Measurements from ENCODE around the gene S100A10.

Gene S100A10

DNA sequence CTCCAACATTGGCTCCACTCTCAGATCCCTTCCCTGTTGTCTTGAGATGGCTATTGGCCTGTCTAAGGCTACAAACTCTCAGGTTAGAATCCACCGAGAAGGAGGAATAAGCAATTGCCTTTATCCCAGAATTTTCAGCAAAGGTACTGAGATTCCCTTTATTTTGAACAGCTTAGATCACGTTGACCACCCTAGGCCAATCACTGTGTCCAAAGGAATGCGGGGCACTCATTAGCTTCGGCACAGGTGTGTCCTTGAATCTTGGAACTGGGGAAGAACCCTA is 36.2 kb upstream of the S100A10 start:
- Histone ChIP-seq H3K9me3 (ENCODE audit: control insufficient read depth in 2 of 2, low read length in 2 of 2) (no peaks in the 10 kb centered on the region), H3K27me3 (ENCODE audit: control insufficient read depth in 2 of 2, insufficient read depth in 2 of 2, low read length in 2 of 2) (no peaks in the 10 kb centered on the region), H3K9ac (ENCODE audit: low read depth in 1 of 2, low read length in 2 of 2) (no peak overlapping the region), H3K4me3 (ENCODE audit: low read length in 2 of 2) (no peak overlapping the region), H3K36me3 (ENCODE audit: control insufficient read depth in 2 of 2, insufficient read depth in 2 of 2, low read length in 2 of 2) (peaks cover 18 to 20% of the 10 kb centered on the region in 2 donors), H3K27ac (ENCODE audit: low read depth in 2 of 2, low read length in 2 of 2) (no peak overlapping the region), H3K4me1 (ENCODE audit: control insufficient read depth in 2 of 2, insufficient read depth in 2 of 2, low read length in 2 of 2) (peaks cover 9 to 12% of the 10 kb centered on the region in 2 donors)

DNA sequence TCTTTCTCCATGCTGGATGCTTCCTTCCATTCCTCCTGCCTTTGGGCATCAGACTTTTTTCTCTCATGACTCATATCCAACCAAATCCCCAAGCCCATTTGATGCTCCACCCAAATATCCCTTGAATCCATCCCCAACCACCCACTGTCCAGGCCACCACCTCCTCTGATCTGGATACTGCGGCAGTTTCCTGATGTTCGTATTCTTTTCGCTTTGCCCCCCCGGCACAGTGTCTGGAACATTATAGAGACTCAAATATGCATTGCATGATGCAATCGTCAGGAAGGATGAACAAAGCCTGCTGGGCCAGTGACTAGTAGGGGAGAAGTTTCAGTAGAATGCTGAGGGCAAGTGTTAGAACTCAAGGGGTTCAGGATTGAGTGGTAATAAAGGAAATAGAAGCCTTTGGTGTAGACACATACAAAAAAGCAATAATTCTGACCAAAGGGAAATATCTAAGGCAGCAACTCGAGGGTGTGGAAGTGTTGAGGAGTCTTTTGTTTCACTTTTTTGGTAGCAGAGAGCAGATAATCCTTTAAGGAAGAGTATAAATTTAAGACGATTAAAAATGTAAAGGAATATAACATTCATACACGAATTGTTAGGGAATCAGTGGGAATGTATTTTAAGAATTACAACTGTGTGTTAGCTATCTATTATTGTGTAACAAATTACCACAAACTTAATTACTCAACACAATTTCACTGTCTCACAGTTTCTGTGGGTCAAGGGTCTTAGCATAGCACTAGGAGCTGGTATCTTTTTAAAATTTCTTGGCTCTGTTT is 35.7 kb upstream of the S100A10 start:
- no peak overlapping the region for H3K27ac ChIP-seq (ENCODE audit: low read depth in 2 of 2, low read length in 2 of 2)
- H3K4me3 ChIP-seq (ENCODE audit: low read length in 2 of 2): no peak overlapping the region
- H3K4me1 ChIP-seq (ENCODE audit: control insufficient read depth in 2 of 2, insufficient read depth in 2 of 2, low read length in 2 of 2): peaks cover 6% of the 10 kb centered on the region in 2 donors
- no peaks in the 10 kb centered on the region for H3K27me3 ChIP-seq (ENCODE audit: control insufficient read depth in 2 of 2, insufficient read depth in 2 of 2, low read length in 2 of 2)
- H3K9ac ChIP-seq (ENCODE audit: low read depth in 1 of 2, low read length in 2 of 2): no peak overlapping the region
- H3K36me3 ChIP-seq (ENCODE audit: control insufficient read depth in 2 of 2, insufficient read depth in 2 of 2, low read length in 2 of 2): peaks cover 18 to 20% of the 10 kb centered on the region in 2 donors
- H3K9me3 ChIP-seq (ENCODE audit: control insufficient read depth in 2 of 2, low read length in 2 of 2): no peaks in the 10 kb centered on the region

DNA sequence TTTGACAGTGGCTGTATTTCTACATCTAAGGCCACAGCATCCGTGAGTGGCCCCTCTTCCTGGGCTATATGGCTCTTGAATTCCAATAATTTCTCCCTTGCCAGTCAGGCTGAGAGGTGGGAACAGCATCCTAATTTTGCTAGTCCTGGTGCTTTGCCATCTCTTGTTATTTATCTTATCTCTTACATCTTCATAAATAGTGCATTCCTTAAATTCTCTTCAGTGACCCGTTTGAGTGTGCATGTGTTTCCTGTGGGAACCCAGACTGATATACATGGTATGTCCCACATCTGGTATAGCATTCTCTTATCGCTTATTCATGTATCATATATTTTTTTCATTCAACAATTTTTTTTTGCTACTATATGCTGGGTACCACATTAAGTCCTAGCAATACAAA is 33.2 kb upstream of the S100A10 start:
- Histone ChIP-seq H3K27me3 (ENCODE audit: control insufficient read depth in 2 of 2, insufficient read depth in 2 of 2, low read length in 2 of 2) (peaks cover 0 to 1% of the 10 kb centered on the region in 2 donors), H3K36me3 (ENCODE audit: control insufficient read depth in 2 of 2, insufficient read depth in 2 of 2, low read length in 2 of 2) (peaks cover 3 to 6% of the 10 kb centered on the region in 2 donors)

DNA sequence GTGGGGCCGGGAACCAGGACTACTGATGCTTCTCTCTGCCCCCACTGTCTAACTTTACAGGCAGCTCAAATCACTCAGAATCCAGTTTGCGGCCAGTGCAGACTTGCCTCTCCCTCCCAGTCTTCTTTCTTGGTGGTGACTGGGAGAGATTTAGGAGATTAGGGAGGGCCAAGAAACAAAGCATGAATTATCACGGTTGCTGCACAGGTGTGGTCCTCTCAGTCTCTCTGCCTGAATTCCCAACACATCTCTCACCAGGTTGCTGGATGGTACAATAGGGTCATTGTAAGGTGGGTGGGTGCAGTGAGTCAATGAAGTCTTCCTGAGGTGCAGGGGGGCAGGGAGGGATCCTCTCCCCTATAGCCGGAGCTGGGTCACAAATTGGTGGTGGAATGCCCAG is 30.6 kb upstream of the S100A10 start:
- Histone ChIP-seq H3K4me3 (ENCODE audit: low read length in 2 of 2) (no peak overlapping the region), H3K36me3 (ENCODE audit: control insufficient read depth in 2 of 2, insufficient read depth in 2 of 2, low read length in 2 of 2) (no peaks in the 10 kb centered on the region), H3K27ac (ENCODE audit: low read depth in 2 of 2, low read length in 2 of 2) (no peak overlapping the region), H3K9ac (ENCODE audit: low read depth in 1 of 2, low read length in 2 of 2) (no peak overlapping the region), H3K9me3 (ENCODE audit: control insufficient read depth in 2 of 2, low read length in 2 of 2) (no peaks in the 10 kb centered on the region), H3K4me1 (ENCODE audit: control insufficient read depth in 2 of 2, insufficient read depth in 2 of 2, low read length in 2 of 2) (no peaks in the 10 kb centered on the region), H3K27me3 (ENCODE audit: control insufficient read depth in 2 of 2, insufficient read depth in 2 of 2, low read length in 2 of 2) (peaks cover 0 to 1% of the 10 kb centered on the region in 2 donors)

More for the DNA sequence above, 33.2 kb upstream of the S100A10 start:
- no peak overlapping the region for H3K9ac ChIP-seq (ENCODE audit: low read depth in 1 of 2, low read length in 2 of 2)
- H3K27ac ChIP-seq (ENCODE audit: low read depth in 2 of 2, low read length in 2 of 2): no peak overlapping the region
- H3K9me3 ChIP-seq (ENCODE audit: control insufficient read depth in 2 of 2, low read length in 2 of 2): no peaks in the 10 kb centered on the region
- no peak overlapping the region for H3K4me3 ChIP-seq (ENCODE audit: low read length in 2 of 2)
- no peaks in the 10 kb centered on the region for H3K4me1 ChIP-seq (ENCODE audit: control insufficient read depth in 2 of 2, insufficient read depth in 2 of 2, low read length in 2 of 2)

DNA sequence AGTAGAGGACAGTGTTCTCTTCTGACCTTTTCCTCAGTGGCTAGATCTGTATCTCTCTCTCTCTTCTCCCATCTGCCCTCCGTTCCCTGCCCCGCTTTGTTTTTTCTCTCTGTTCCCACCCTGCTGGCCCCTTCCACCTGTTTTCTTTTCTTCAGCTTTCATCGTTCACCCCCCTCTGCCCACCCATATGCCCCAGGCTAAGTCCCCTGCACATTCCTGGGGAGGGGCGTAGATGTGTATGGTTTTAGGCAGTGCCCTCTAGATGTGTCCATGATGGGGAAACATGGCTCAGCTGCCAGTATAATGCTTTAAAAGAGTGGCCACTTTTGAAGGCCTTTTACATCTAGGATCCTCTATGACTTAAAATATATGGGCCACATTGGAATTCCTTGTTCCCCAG is 29.6 kb upstream of the S100A10 start:
- no peaks in the 10 kb centered on the region for H3K9me3 ChIP-seq (ENCODE audit: control insufficient read depth in 2 of 2, low read length in 2 of 2)
- no peak overlapping the region for H3K27ac ChIP-seq (ENCODE audit: low read depth in 2 of 2, low read length in 2 of 2)
- H3K4me1 ChIP-seq (ENCODE audit: control insufficient read depth in 2 of 2, insufficient read depth in 2 of 2, low read length in 2 of 2): no peaks in the 10 kb centered on the region
- peaks cover 0 to 1% of the 10 kb centered on the region in 2 donors for H3K27me3 ChIP-seq (ENCODE audit: control insufficient read depth in 2 of 2, insufficient read depth in 2 of 2, low read length in 2 of 2)
- no peak overlapping the region for H3K9ac ChIP-seq (ENCODE audit: low read depth in 1 of 2, low read length in 2 of 2)
- H3K36me3 ChIP-seq (ENCODE audit: control insufficient read depth in 2 of 2, insufficient read depth in 2 of 2, low read length in 2 of 2): no peaks in the 10 kb centered on the region
- H3K4me3 ChIP-seq (ENCODE audit: low read length in 2 of 2): no peak overlapping the region

DNA sequence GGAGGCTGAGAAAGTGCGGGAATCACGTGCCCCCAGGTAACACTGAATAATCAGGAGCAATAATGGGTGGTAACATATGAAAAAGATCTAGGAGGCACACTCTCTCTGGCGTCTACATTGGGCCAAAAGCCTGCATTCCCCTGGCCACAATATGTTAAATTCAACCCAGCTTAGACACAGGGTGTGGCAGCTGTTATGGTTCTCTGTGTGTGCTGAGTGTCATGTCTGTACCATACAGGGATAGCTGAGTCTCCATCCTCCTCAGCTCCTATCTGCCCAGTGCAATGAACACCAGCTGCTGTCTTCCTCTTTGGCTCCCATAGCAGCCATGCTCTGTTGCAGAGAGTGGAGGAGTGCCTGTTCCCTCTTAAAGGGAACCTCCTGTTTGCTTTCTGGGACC is 28.8 kb upstream of the S100A10 start:
- no peaks in the 10 kb centered on the region for H3K4me1 ChIP-seq (ENCODE audit: control insufficient read depth in 2 of 2, insufficient read depth in 2 of 2, low read length in 2 of 2)
- H3K9me3 ChIP-seq (ENCODE audit: control insufficient read depth in 2 of 2, low read length in 2 of 2): no peaks in the 10 kb centered on the region
- H3K4me3 ChIP-seq (ENCODE audit: low read length in 2 of 2): no peak overlapping the region
- H3K27me3 ChIP-seq (ENCODE audit: control insufficient read depth in 2 of 2, insufficient read depth in 2 of 2, low read length in 2 of 2): peaks cover 0 to 1% of the 10 kb centered on the region in 2 donors
- H3K9ac ChIP-seq (ENCODE audit: low read depth in 1 of 2, low read length in 2 of 2): no peak overlapping the region
- no peak overlapping the region for H3K27ac ChIP-seq (ENCODE audit: low read depth in 2 of 2, low read length in 2 of 2)
- no peaks in the 10 kb centered on the region for H3K36me3 ChIP-seq (ENCODE audit: control insufficient read depth in 2 of 2, insufficient read depth in 2 of 2, low read length in 2 of 2)

DNA sequence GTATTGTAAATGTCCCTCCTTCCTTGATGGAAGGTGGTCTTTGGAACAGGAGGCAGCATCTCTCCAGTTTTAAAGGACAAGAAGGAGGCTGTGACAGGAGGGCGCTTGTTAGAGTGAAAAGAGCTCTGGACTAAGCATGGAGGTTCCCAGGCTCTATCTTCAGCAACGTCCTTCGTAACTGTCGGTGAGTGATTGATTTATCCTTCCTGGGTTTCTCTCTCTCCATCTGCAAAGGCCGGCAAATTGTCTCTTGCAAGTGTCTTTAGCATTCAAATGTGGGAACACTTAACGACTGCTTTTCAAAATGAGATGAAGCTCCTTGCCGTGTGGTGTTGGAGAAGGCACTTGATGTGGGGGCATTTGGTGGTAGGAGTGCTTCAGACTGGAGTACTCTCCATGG is 27.9 kb upstream of the S100A10 start:
- Histone ChIP-seq H3K9ac (ENCODE audit: low read depth in 1 of 2, low read length in 2 of 2) (no peak overlapping the region), H3K4me1 (ENCODE audit: control insufficient read depth in 2 of 2, insufficient read depth in 2 of 2, low read length in 2 of 2) (no peaks in the 10 kb centered on the region), H3K27ac (ENCODE audit: low read depth in 2 of 2, low read length in 2 of 2) (no peak overlapping the region), H3K4me3 (ENCODE audit: low read length in 2 of 2) (no peak overlapping the region), H3K27me3 (ENCODE audit: control insufficient read depth in 2 of 2, insufficient read depth in 2 of 2, low read length in 2 of 2) (peaks cover 0 to 1% of the 10 kb centered on the region in 2 donors), H3K36me3 (ENCODE audit: control insufficient read depth in 2 of 2, insufficient read depth in 2 of 2, low read length in 2 of 2) (no peaks in the 10 kb centered on the region), H3K9me3 (ENCODE audit: control insufficient read depth in 2 of 2, low read length in 2 of 2) (no peaks in the 10 kb centered on the region)

DNA sequence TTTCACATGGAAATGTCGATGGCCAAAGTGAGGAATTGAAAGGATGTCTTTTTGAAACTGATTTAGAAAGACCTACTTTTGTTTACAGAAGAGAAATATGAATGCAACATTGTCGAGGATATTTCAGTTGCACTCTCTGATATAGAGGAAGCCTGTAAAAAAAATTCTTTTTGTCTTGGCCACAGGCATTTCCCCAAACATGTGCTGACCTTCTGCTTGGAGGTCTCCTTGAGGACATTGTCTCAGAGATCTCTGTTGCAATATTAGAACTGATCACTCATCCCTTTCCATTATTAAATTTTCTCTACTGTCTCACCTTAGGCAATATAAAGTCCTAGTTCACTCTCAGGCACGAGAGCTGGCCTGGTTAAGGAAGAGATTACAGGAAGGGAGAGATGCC is 27.2 kb upstream of the S100A10 start:
- Histone ChIP-seq H3K4me1 (ENCODE audit: control insufficient read depth in 2 of 2, insufficient read depth in 2 of 2, low read length in 2 of 2) (no peaks in the 10 kb centered on the region), H3K4me3 (ENCODE audit: low read length in 2 of 2) (no peak overlapping the region), H3K9me3 (ENCODE audit: control insufficient read depth in 2 of 2, low read length in 2 of 2) (no peaks in the 10 kb centered on the region), H3K36me3 (ENCODE audit: control insufficient read depth in 2 of 2, insufficient read depth in 2 of 2, low read length in 2 of 2) (no peaks in the 10 kb centered on the region), H3K27me3 (ENCODE audit: control insufficient read depth in 2 of 2, insufficient read depth in 2 of 2, low read length in 2 of 2) (peaks cover 0 to 1% of the 10 kb centered on the region in 2 donors), H3K9ac (ENCODE audit: low read depth in 1 of 2, low read length in 2 of 2) (no peak overlapping the region), H3K27ac (ENCODE audit: low read depth in 2 of 2, low read length in 2 of 2) (no peak overlapping the region)

DNA sequence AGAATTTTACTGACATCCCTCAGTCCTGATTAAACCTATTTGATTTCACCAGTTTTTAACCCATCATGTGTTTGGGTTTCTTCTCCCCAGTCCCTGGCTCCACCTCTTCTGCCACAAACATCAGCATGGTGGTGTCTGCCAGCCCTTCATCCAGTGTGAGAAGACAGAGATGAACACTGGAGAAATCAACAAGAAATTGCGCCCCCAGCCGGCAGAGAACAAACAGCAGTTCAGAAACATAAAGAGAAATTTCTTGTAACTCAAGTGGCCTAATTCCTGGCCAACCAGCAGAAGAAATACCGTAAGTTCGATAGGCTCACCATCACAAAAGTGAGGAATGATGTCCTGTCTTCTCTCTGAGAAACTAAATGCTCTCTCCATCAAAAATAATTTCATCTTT is 24.9 kb upstream of the S100A10 start:
- Histone ChIP-seq H3K4me3 (ENCODE audit: low read length in 2 of 2) (no peak overlapping the region), H3K27me3 (ENCODE audit: control insufficient read depth in 2 of 2, insufficient read depth in 2 of 2, low read length in 2 of 2) (no peaks in the 10 kb centered on the region), H3K9ac (ENCODE audit: low read depth in 1 of 2, low read length in 2 of 2) (no peak overlapping the region), H3K4me1 (ENCODE audit: control insufficient read depth in 2 of 2, insufficient read depth in 2 of 2, low read length in 2 of 2) (no peaks in the 10 kb centered on the region), H3K36me3 (ENCODE audit: control insufficient read depth in 2 of 2, insufficient read depth in 2 of 2, low read length in 2 of 2) (no peaks in the 10 kb centered on the region), H3K9me3 (ENCODE audit: control insufficient read depth in 2 of 2, low read length in 2 of 2) (no peaks in the 10 kb centered on the region), H3K27ac (ENCODE audit: low read depth in 2 of 2, low read length in 2 of 2) (no peak overlapping the region)

DNA sequence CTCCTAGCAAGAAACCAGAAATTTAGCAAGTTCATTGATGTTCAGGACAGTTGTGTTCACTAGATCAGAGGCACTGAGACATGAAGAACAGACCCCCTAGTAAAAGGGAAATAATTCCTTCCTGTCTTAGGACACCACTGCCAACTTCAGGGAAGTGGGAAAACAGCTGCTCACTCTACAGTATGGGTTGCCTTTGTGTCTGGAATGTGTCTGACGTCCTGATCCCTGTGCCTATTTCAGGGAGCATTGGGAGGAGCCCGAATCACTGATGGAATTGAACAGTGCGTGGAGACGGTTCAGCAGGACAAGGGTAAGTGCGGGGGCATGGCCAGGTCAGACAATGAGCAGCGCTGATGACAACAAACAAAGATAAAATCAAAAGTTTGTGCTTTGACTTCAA is 22.1 kb upstream of the S100A10 start:
- H3K27me3 ChIP-seq (ENCODE audit: control insufficient read depth in 2 of 2, insufficient read depth in 2 of 2, low read length in 2 of 2): no peaks in the 10 kb centered on the region
- H3K4me1 ChIP-seq (ENCODE audit: control insufficient read depth in 2 of 2, insufficient read depth in 2 of 2, low read length in 2 of 2): no peaks in the 10 kb centered on the region
- H3K36me3 ChIP-seq (ENCODE audit: control insufficient read depth in 2 of 2, insufficient read depth in 2 of 2, low read length in 2 of 2): no peaks in the 10 kb centered on the region
- H3K9me3 ChIP-seq (ENCODE audit: control insufficient read depth in 2 of 2, low read length in 2 of 2): no peaks in the 10 kb centered on the region
- no peak overlapping the region for H3K4me3 ChIP-seq (ENCODE audit: low read length in 2 of 2)
- H3K27ac ChIP-seq (ENCODE audit: low read depth in 2 of 2, low read length in 2 of 2): no peak overlapping the region
- no peak overlapping the region for H3K9ac ChIP-seq (ENCODE audit: low read depth in 1 of 2, low read length in 2 of 2)

Measured in mucosa of rectum (tissue), 2 donors.